Measurements from ENCODE around the gene MYO18B. TPM values are rescaled to one million over a fixed set of nuclear protein-coding genes. Genes with fewer than 3 reads are reported as not detected.

The MYO18B gene
- total RNA-seq, 1 donor from 2014 or later, result not detected

GRCh38 chr22:25843660-25844405 is 101.8 kb downstream of the MYO18B start:
- no peak overlapping the region for H3K4me3 ChIP-seq
- DNase-seq (no peak), ATAC-seq (no peak)
- TF ChIP-seq, protein P1, sequence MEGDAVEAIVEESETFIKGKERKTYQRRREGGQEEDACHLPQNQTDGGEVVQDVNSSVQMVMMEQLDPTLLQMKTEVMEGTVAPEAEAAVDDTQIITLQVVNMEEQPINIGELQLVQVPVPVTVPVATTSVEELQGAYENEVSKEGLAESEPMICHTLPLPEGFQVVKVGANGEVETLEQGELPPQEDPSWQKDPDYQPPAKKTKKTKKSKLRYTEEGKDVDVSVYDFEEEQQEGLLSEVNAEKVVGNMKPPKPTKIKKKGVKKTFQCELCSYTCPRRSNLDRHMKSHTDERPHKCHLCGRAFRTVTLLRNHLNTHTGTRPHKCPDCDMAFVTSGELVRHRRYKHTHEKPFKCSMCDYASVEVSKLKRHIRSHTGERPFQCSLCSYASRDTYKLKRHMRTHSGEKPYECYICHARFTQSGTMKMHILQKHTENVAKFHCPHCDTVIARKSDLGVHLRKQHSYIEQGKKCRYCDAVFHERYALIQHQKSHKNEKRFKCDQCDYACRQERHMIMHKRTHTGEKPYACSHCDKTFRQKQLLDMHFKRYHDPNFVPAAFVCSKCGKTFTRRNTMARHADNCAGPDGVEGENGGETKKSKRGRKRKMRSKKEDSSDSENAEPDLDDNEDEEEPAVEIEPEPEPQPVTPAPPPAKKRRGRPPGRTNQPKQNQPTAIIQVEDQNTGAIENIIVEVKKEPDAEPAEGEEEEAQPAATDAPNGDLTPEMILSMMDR (IDR thresholded peaks at IDR 0.05), result no peak
- no peaks in the 10 kb centered on the region for H3K9me3 ChIP-seq
- peaks cover 4% of the 10 kb centered on the region for H3K27me3 ChIP-seq (ENCODE audit: low read depth)
- H3K27ac ChIP-seq, result no peak overlapping the region
- H3K4me1 ChIP-seq, result no peaks in the 10 kb centered on the region
- no peaks in the 10 kb centered on the region for H3K36me3 ChIP-seq
- intact Hi-C loops (cut with DNase I), result no loop called here

DNA sequence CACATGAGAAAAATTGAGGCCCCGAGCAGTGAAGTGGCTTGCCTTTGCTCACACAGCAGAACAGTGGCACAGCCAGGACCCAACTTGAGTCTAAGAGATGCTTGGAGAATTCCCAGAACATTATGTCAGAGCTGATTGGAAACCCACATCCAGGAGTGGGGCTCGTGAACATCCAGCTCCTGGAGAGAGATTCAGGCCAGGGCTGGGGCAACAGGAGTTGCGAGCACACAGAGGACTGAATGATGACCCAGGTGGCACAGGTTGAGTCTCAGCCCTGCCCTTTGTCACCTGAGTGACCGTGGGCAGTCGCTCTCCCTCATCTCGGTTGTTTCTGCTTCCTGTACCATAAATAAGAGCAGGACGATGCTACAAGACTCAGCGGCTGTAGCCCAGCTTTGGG is 102.6 kb downstream of the MYO18B start:
- H3K36me3 ChIP-seq, result no peaks in the 10 kb centered on the region
- DNase-seq (no peak), ATAC-seq (no peak)

DNA sequence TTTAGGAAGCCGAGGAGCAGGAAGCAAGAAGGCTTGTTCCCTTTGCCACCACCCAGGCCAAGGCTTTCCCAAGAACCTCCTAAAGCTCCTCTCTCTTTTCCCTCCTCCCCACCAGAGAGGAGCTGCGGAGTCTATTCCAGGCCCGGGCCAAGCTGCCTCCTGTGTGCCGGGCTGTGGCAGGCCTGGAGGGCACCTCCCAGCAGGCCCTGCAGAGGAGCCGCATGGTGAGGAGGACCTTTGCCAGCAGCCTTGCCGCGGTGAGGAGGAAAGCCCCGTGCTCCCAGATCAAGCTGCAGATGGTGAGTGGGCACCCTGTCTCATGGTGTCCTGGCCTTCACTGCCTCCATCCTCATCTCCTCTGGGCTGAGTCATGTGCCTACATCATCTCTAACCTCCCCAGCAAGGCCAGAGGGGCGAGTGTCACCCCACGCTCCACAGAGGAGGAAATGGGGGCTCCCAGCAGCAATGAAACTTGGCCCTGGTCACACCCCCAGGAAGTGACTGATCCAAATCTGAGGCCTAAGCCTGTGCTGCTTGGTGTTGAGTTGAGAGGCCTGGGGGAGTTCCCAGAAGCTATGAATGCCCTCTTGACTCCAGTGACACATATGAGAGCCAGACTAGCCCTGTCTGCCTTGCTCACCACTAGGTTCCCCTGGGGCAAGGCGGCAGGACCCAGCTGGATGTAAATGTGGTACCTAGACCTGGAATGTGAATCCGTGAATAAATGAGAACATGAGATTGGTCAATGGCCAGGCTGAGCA is 104.2 kb downstream of the MYO18B start:
- Histone ChIP-seq H3K4me1 (no peaks in the 10 kb centered on the region), H3K4me3 (no peak overlapping the region), H3K27me3 (ENCODE audit: low read depth) (peaks cover 10% of the 10 kb centered on the region), H3K27ac (no peak overlapping the region), H3K9me3 (no peaks in the 10 kb centered on the region), H3K36me3 (no peaks in the 10 kb centered on the region)
- intact Hi-C loops (cut with DNase I), result no loop called here
- ATAC-seq (peak in 1 of 2 donors; percentile 37), DNase-seq (no peak)
- TF ChIP-seq, protein P1 (IDR thresholded peaks at IDR 0.05), result no peak

More for the DNA sequence above, 102.6 kb downstream of the MYO18B start:
- H3K9me3 ChIP-seq, result no peaks in the 10 kb centered on the region
- H3K27me3 ChIP-seq (ENCODE audit: low read depth), result peaks cover 5% of the 10 kb centered on the region
- H3K4me3 ChIP-seq, result no peak overlapping the region
- no peaks in the 10 kb centered on the region for H3K4me1 ChIP-seq
- no peak overlapping the region for H3K27ac ChIP-seq
- TF ChIP-seq, protein P1 (IDR thresholded peaks at IDR 0.05), result no peak
- intact Hi-C loops (cut with DNase I), result no loop called here

DNA sequence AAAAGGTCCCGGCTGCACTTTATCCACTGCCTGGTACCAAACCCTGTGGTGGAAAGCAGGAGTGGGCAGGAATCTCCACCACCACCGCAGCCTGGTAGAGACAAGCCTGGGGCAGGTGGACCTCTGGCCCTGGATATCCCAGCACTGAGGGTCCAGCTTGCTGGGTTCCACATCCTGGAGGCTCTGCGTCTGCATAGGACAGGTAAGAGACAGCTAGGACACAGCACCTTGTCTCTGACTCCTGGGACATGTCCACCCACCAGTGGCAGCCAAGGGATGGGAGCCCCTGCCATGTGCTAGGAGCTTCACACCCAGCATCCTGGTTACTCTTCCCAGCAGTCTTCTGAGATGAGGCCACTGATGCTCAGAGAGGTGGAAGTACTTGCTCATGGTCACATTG is 105.5 kb downstream of the MYO18B start:
- H3K9me3 ChIP-seq, result no peaks in the 10 kb centered on the region
- intact Hi-C loops (cut with DNase I), result no loop called here
- no peak overlapping the region for H3K4me3 ChIP-seq
- no peaks in the 10 kb centered on the region for H3K36me3 ChIP-seq
- peaks cover 7% of the 10 kb centered on the region for H3K27me3 ChIP-seq (ENCODE audit: low read depth)
- no peak overlapping the region for H3K27ac ChIP-seq
- TF ChIP-seq, protein P1 (IDR thresholded peaks at IDR 0.05), result no peak
- H3K4me1 ChIP-seq, result no peaks in the 10 kb centered on the region
- DNase-seq (no peak), ATAC-seq (no peak)

GRCh38 chr22:25848954-25849353 is 107.0 kb downstream of the MYO18B start:
- ATAC-seq, result no peak
- TF ChIP-seq, protein P1 (IDR thresholded peaks at IDR 0.05), result no peak
- H3K27ac ChIP-seq, result no peak overlapping the region
- no peaks in the 10 kb centered on the region for H3K9me3 ChIP-seq
- H3K4me3 ChIP-seq, result no peak overlapping the region
- DNase-seq, result no peak
- no peaks in the 10 kb centered on the region for H3K4me1 ChIP-seq
- peaks cover 7% of the 10 kb centered on the region for H3K27me3 ChIP-seq (ENCODE audit: low read depth)
- H3K36me3 ChIP-seq, result no peaks in the 10 kb centered on the region
- intact Hi-C loops (cut with DNase I), result no loop called here

Data from lower lobe of right lung (tissue), 2 donors.